Psoas muscle (tissue), 8 donors: ENCODE measurements around the gene EMC10. TPM values are rescaled to one million over a fixed set of nuclear protein-coding genes. Genes with fewer than 3 reads are reported as not detected.

Source experiments
- ATAC-seq, 4 donors: fragments of 200-7000 bp; cut with Tn5 transposase; one replicate each; pipeline ENCODE4 v1.9.1; 2020; ENCODE audit warnings: moderate library complexity in 3 of 4, mild to moderate bottlenecking in 2 of 4
- DNase-seq, 2 donors: peaks; one replicate each; pipeline ENCODE4 v3.0.0-alpha.2; 2020
- H3K27ac ChIP-seq: fragments of 200-600 bp; one replicate; pipeline ENCODE4 v1.8.0; 2022
- H3K27me3 ChIP-seq, 3 donors: fragments of 200-600 bp in 1 of 3; one replicate each; pipeline versions ENCODE4 v1.6.1 to v1.8.0; 2013 to 2022; ENCODE audit warnings: low read length in 2 of 3, mild to moderate bottlenecking in 2 of 3, moderate library complexity in 1 of 3; ENCODE audit not compliant: insufficient read depth in 3 of 3
- H3K36me3 ChIP-seq, 2 donors: fragments of 200-600 bp in 1 of 2; one replicate each; pipeline versions ENCODE4 v1.6.1 to v1.8.0; 2013 to 2022; ENCODE audit warnings: low read depth in 1 of 2, mild to moderate bottlenecking in 1 of 2, moderate library complexity in 1 of 2; ENCODE audit not compliant: insufficient read depth in 1 of 2
- H3K4me1 ChIP-seq: fragments of 200-600 bp; one replicate; pipeline ENCODE4 v1.8.0; 2022
- H3K4me3 ChIP-seq: fragments of 200-600 bp; one replicate; pipeline ENCODE4 v1.8.0; 2022; ENCODE audit warnings: mild to moderate bottlenecking
- H3K9me3 ChIP-seq: fragments of 200-600 bp; one replicate; pipeline ENCODE4 v1.8.0; 2022
- WGBS, 3 donors: extraction: QIAGEN DNeasy Blood & Tissue Kit; methylation state at CpG; one replicate each; pipeline versions ENCODE4 v1.1.6 to v1.1.7; 2013; 5-methylcytosine and 5-hydroxymethylcytosine counted together
- intact Hi-C, 2 donors: fragments of 100-400 bp; cut with DNase I; formaldehyde crosslinking; loops; one replicate each; pipeline versions ENCODE4 v1.11.0 to v1.14.2; 2022
- long read RNA-seq, 2 donors: library from polyadenylated mRNA; unstranded; transcript quantifications; one replicate each; pipeline ENCODE4 v2.0.0, GENCODE V29; 2021
- polyA plus RNA-seq, 3 donors: library from polyadenylated mRNA; stranded (reverse); fragments of 200-250 nt; gene quantifications; one replicate each; pipeline ENCODE4 v1.2.3, GENCODE V29; 2013
- total RNA-seq, 4 donors: library from RNA; stranded (reverse); fragmentation: NEBNext Ultra II Directional in 2 of 4; extraction: Animal tissue kit (Norgen Biotek cat#: 25700) in 2 of 4; gene quantifications; one replicate each; pipeline versions ENCODE4 v1.2.1 to v1.2.4, GENCODE V29; 2021 to 2023
- TF ChIP-seq, protein P1 (sequence below): fragments of 200-600 bp; IDR thresholded peaks from one replicate; pipeline ENCODE4 v1.8.0; 2022; ENCODE audit warnings: antibody characterized with exemption
- donor health status: healthy with polysubstance abuse.
- donor health status: DM: no; HTN: no; CAD: no; lungs with moderate emphysema.
- donor health status: Bipolar disorder and iron deficiency.
- donor health status: healthy.
- donor health status: DM: yes; HTN: yes; CAD: no.
- donor health status: DM: no; HTN: no; CAD: no.
- donor health status: DM: no; HTN: no; CAD: no.
- donor health status: DM: yes; HTN: yes; CAD: no.

The EMC10 gene
- total RNA-seq (10 to 100 TPM; 32.6 to 47.5 (median 43.3) TPM), polyA plus RNA-seq (10 to 100 TPM; 33.1 to 37.6 (median 34.2) TPM)
- long read RNA-seq, donor 1, full-length matches to known transcripts, result 2 of 11 reads
- long read RNA-seq, donor 1, partial matches to known transcripts, result 0 of 11 reads
- long read RNA-seq, donor 1, other reads (novel, unspliced or antisense), result 9 of 11 reads
- long read RNA-seq, donor 2, full-length matches to known transcripts, result 5 of 16 reads
- long read RNA-seq, donor 2, partial matches to known transcripts, result 0 of 16 reads
- long read RNA-seq, donor 2, other reads (novel, unspliced or antisense), result 11 of 16 reads

DNA sequence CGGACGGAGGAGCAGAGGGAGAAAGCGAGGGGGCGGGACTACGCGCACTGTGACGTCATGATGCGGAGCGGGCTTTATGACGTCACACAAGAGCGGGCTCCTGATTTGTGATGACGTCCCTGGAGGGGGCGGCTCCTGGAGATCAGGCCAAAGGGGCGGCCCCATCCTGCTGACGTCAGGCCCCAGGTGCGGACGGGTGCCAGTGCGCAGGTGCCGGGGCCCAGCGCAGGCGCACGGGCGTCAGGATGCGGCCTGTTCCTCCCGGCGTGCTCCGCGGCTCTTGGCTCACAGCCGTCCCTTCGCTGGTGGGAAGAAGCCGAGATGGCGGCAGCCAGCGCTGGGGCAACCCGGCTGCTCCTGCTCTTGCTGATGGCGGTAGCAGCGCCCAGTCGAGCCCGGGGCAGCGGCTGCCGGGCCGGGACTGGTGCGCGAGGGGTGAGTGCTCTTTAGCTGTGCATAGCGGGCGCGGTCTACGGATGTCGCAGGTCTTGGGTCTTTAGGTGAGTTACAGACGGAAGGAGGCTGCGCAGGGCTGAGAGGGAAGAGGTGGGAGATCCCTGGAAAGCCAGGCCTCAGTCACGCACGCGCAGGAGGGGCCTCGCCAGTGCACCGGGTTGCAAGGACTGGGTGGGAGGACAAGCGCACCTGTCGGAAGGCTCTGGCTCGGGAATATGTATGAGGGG lies at the start of gene EMC10, which contains the start of gene GARIN5A:
TSS of gene EMC10 (plus strand) at position 284 of the 683 bp plus-strand sequence. CDS start at position 322, 38 bp downstream.
TSS of gene GARIN5A (minus strand) at position 625 of the 683 bp plus-strand sequence. CDS start at position 165, 460 bp downstream.
- peaks cover 4 to 33% of the 10 kb centered on the region in 2 donors for H3K36me3 ChIP-seq
- peak; percentile 90 to 95 for DNase-seq
- intact Hi-C loops, result loop anchor here (5.0 kb wide), 2 partner anchors 36 to 109 kb away; partner anchors contain the start of genes ASPDH (in 1 of the 2), JOSD2 (in 1 of the 2) and NAPSA (in 1 of the 2)
- peak within 1 kb of the TSS; percentile 84 for H3K27ac ChIP-seq
- H3K4me1 ChIP-seq, result peaks cover 17% of the 10 kb centered on the region
- no peaks in the 10 kb centered on the region for H3K9me3 ChIP-seq
- H3K4me3 ChIP-seq, result peak within 1 kb of the TSS; percentile 97
- 1 to 2% (median 1%) methylated on average over 44 to 58 of the region's 58 CpGs for WGBS, 3 donors
- H3K27me3 ChIP-seq, result no peaks in the 10 kb centered on the region
- ATAC-seq, result peak; percentile 92 to 97 (median 94)
- TF ChIP-seq, protein P1, sequence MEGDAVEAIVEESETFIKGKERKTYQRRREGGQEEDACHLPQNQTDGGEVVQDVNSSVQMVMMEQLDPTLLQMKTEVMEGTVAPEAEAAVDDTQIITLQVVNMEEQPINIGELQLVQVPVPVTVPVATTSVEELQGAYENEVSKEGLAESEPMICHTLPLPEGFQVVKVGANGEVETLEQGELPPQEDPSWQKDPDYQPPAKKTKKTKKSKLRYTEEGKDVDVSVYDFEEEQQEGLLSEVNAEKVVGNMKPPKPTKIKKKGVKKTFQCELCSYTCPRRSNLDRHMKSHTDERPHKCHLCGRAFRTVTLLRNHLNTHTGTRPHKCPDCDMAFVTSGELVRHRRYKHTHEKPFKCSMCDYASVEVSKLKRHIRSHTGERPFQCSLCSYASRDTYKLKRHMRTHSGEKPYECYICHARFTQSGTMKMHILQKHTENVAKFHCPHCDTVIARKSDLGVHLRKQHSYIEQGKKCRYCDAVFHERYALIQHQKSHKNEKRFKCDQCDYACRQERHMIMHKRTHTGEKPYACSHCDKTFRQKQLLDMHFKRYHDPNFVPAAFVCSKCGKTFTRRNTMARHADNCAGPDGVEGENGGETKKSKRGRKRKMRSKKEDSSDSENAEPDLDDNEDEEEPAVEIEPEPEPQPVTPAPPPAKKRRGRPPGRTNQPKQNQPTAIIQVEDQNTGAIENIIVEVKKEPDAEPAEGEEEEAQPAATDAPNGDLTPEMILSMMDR, result no peak

DNA sequence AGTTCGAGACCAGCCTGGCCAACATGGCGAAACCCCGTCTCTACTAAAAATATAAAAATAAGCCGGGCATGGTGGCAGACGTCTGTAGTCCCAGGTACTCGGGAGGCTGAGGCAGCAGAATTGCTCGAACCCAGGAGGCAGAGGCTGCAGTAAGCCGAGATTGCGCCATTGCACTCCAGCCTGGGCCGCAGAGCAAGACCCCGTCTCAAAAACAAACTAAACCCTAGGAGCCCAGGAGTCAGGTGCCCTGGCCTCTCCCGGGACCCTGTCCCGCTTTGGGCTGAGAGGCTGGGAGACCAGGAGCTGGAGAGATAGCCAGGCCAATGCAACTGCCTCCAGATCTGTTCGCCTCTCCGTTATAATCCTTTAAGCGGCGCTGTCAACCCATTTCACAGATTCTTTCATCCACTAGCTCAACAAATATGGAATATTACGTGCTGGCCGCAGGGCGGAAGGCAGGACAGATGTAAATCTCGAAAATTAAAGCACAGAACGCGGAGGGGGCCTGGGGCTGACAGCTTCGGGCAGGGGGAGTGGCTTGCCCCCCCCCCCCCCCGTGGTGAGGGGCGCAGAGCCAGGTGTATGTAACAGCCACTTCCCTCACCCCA lies 48.9 kb upstream of the EMC10 start:
- intact Hi-C loops, result loop anchor here in 1 of 2 donors (5.0 kb wide), 1 partner anchor 40 kb away; no protein-coding TSS in a partner anchor
- Histone ChIP-seq H3K27ac (peak overlapping the region; percentile 66), H3K4me3 (peak overlapping the region; percentile 47), H3K9me3 (no peaks in the 10 kb centered on the region), H3K27me3 (peaks cover 0 to 7% (median 4%) of the 10 kb centered on the region in 3 donors), H3K36me3 (no peaks in the 10 kb centered on the region), H3K4me1 (peaks cover 14% of the 10 kb centered on the region)
- WGBS, 3 donors, result 75 to 83% (median 82%) methylated on average over 24 to 26 of the region's 26 CpGs
- TF ChIP-seq, protein P1, result no peak
- ATAC-seq (no peak), DNase-seq (peak in 1 of 2 donors; percentile 39)

DNA sequence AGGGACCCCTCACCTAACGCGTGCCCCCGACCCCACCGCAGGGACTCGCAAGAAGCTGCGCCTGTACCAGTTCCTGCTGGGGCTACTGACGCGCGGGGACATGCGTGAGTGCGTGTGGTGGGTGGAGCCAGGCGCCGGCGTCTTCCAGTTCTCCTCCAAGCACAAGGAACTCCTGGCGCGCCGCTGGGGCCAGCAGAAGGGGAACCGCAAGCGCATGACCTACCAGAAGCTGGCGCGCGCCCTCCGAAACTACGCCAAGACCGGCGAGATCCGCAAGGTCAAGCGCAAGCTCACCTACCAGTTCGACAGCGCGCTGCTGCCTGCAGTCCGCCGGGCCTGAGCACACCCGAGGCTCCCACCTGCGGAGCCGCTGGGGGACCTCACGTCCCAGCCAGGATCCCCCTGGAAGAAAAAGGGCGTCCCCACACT lies 48.3 kb upstream of the EMC10 start:
- H3K27me3 ChIP-seq, result peaks cover 0 to 10% (median 0%) of the 10 kb centered on the region in 3 donors

More for the DNA sequence above, 48.3 kb upstream of the EMC10 start:
- TF ChIP-seq, protein P1, result no peak
- H3K9me3 ChIP-seq, result no peaks in the 10 kb centered on the region
- peak; percentile 62 to 77 (median 68) for ATAC-seq
- peak; percentile 86 to 94 for DNase-seq
- intact Hi-C loops, result loop anchor here in 1 of 2 donors (5.0 kb wide), 1 partner anchor 41 kb away; no protein-coding TSS in a partner anchor
- H3K4me1 ChIP-seq, result peaks cover 18% of the 10 kb centered on the region
- H3K36me3 ChIP-seq, result no peaks in the 10 kb centered on the region
- peak overlapping the region; percentile 47 for H3K4me3 ChIP-seq
- peak overlapping the region; percentile 66 for H3K27ac ChIP-seq
- WGBS, 3 donors, result 5 to 8% (median 7%) methylated on average over 25 to 38 of the region's 38 CpGs
